Glutamatergic neuron (in vitro differentiated cells): Measurements from ENCODE around the gene P2RY6. TPM values are rescaled to one million over a fixed set of nuclear protein-coding genes. Genes with fewer than 3 reads are reported as not detected.
A peak's percentile ranks its signal among the peaks of the same experiment; 100 is the strongest.

Experiments
- DNase-seq: peaks from one replicate; pipeline ENCODE4 v3.0.0; 2022
- H3K27ac Mint-ChIP-seq: one replicate; pipeline ENCODE4 v1.8.0; 2020; ENCODE audit warnings: mild to moderate bottlenecking, mixed read lengths, inconsistent platforms; ENCODE audit not compliant: unreplicated experiment
- H3K27me3 Mint-ChIP-seq: one replicate; pipeline ENCODE4 v1.8.0; 2020; ENCODE audit warnings: mild to moderate bottlenecking, moderate library complexity, mixed read lengths, inconsistent platforms; ENCODE audit not compliant: unreplicated experiment
- H3K36me3 Mint-ChIP-seq: one replicate; pipeline ENCODE4 v1.8.0; 2020; ENCODE audit warnings: mild to moderate bottlenecking, mixed read lengths, inconsistent platforms; ENCODE audit not compliant: unreplicated experiment
- H3K4me1 Mint-ChIP-seq: one replicate; pipeline ENCODE4 v1.8.0; 2020; ENCODE audit warnings: mild to moderate bottlenecking, low read depth, mixed read lengths, inconsistent platforms; ENCODE audit not compliant: unreplicated experiment
- H3K4me3 Mint-ChIP-seq: one replicate; pipeline ENCODE4 v1.8.0; 2020; ENCODE audit warnings: mild to moderate bottlenecking, mixed read lengths, inconsistent platforms; ENCODE audit not compliant: unreplicated experiment
- H3K9me3 Mint-ChIP-seq: one replicate; pipeline ENCODE4 v1.8.0; 2020; ENCODE audit warnings: mild to moderate bottlenecking, moderate library complexity, mixed read lengths, inconsistent platforms; ENCODE audit not compliant: unreplicated experiment
- CTCF ChIP-seq: fragments of 200-600 bp; sonication (generic); IDR thresholded peaks from one replicate; pipeline ENCODE4 v1.5.0; 2021; ENCODE audit not compliant: partially characterized antibody, unreplicated experiment
- total RNA-seq: library from RNA; stranded (reverse); fragmentation: NEBNext Ultra II Directional; extraction: Animal tissue kit (Norgen Biotek cat#: 25700); gene quantifications from one replicate; pipeline ENCODE4 v1.2.1, GENCODE V29; 2021; ENCODE audit not compliant: unreplicated experiment

The P2RY6 gene
- total RNA-seq, 1 donor from 2014 or later, result not detected

DNA sequence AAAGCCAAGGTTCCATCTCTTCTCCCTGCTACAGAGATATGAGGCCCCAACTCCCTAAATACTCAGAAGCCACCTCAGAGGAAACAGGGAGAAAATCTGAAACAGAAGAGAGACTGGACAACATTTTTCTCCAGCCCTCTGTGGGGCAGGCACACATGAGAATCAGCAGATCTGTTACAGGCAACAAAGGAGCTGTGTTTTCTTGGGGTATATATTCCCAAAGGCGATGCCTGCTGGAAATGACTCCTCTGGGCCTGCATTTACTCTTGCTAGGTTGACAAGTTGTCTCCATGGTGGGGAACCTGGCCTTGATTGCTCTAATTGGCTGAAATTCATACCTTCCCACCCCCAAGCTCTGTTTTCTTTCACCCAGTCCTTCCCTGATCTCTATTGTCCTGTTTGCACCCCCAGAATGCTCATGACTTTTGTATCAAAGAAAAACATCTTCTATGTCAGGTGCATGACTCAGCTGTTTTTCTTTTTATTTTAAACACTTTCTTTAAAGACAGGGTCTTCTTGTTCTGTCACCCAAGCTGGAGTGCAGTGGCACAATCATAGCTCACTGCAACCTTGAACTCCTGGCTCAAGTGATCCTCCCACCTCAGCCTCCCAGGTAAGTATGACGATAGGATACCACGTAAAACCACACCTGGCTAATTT lies 23.5 kb upstream of the P2RY6 start:
- peaks cover 6% of the 10 kb centered on the region for H3K27me3 Mint-ChIP-seq
- no peak for TF ChIP-seq CTCF
- H3K4me3 Mint-ChIP-seq, result no peak overlapping the region
- no peaks in the 10 kb centered on the region for H3K36me3 Mint-ChIP-seq
- peaks cover 2% of the 10 kb centered on the region for H3K4me1 Mint-ChIP-seq
- DNase-seq, result no peak
- H3K27ac Mint-ChIP-seq, result no peak overlapping the region
- peaks cover 2% of the 10 kb centered on the region for H3K9me3 Mint-ChIP-seq

DNA sequence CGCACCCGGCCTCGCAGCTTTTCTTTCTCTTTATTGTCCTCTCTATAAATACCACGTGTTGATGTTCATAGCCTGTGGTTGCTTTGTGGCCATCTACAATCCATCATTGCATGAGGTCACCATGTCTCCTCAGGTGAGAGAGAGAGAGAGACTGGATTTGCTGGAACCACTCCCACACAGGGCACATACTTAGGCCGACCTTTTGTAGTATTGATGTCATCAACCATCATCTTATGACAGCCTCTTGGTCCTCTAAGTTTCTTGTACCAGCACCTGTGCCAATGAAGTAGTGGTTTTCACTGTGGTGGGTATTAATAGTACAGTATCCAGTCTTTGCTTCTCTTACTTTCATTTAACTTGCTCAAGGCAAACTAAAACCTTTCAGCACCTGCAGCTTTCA lies 22.8 kb upstream of the P2RY6 start:
- no peak for DNase-seq
- Mint-ChIP-seq H3K4me1 (peaks cover 2% of the 10 kb centered on the region), H3K9me3 (peaks cover 2% of the 10 kb centered on the region), H3K4me3 (no peak overlapping the region), H3K36me3 (no peaks in the 10 kb centered on the region), H3K27ac (no peak overlapping the region), H3K27me3 (peaks cover 6% of the 10 kb centered on the region)
- TF ChIP-seq CTCF, result no peak

- Mint-ChIP-seq H3K4me3 (no peak overlapping the region), H3K4me1 (no peaks in the 10 kb centered on the region), H3K27me3 (peaks cover 2% of the 10 kb centered on the region), H3K27ac (no peak overlapping the region), H3K36me3 (no peaks in the 10 kb centered on the region), H3K9me3 (peaks cover 2% of the 10 kb centered on the region)
- TF ChIP-seq CTCF, result no peak
- DNase-seq, result no peak
Observed at GRCh38 chr11:73249853-73250783, 22.0 kb upstream of the P2RY6 start.

- TF ChIP-seq CTCF, result peak; percentile 42
- H3K36me3 Mint-ChIP-seq, result no peaks in the 10 kb centered on the region
- H3K4me3 Mint-ChIP-seq, result no peak overlapping the region
- no peaks in the 10 kb centered on the region for H3K27me3 Mint-ChIP-seq
- H3K27ac Mint-ChIP-seq, result no peak overlapping the region
- no peaks in the 10 kb centered on the region for H3K4me1 Mint-ChIP-seq
- peaks cover 2% of the 10 kb centered on the region for H3K9me3 Mint-ChIP-seq
- DNase-seq, result no peak
Observed at GRCh38 chr11:73252577-73253191, 19.5 kb upstream of the P2RY6 start.
